ENCODE data around the gene ACTR8. TPM values are rescaled to one million over a fixed set of nuclear protein-coding genes. Genes with fewer than 3 reads are reported as not detected.

The ACTR8 gene
- total RNA-seq, 2 experiments from 2014 or later, result 31.8 to 35.3 TPM

- no peak overlapping the region for H3K4me3 Mint-ChIP-seq
- ATAC-seq (ENCODE audit: low read depth), result no peak
These were observed 31.1 kb downstream of the ACTR8 start for GRCh38 chr3:53850895-53851294.

GRCh38 chr3:53849916-53850315 is 32.0 kb downstream of the ACTR8 start:
- H3K27me3 Mint-ChIP-seq, result peaks cover 37% of the 10 kb centered on the region
- no peak overlapping the region for H3K27ac Mint-ChIP-seq
- H3K36me3 Mint-ChIP-seq, result no peaks in the 10 kb centered on the region
- POLR2A ChIA-PET, result no interaction called here
- DNase-seq (no peak), ATAC-seq (ENCODE audit: low read depth) (no peak)
- H3K4me3 Mint-ChIP-seq, result no peak overlapping the region
- H3K4me1 Mint-ChIP-seq, result no peaks in the 10 kb centered on the region
- H3K9me3 Mint-ChIP-seq, result no peaks in the 10 kb centered on the region

More at GRCh38 chr3:53850895-53851294, 31.1 kb downstream of the ACTR8 start:
- no peak for DNase-seq
- POLR2A ChIA-PET, result no interaction called here
- H3K4me1 Mint-ChIP-seq, result no peaks in the 10 kb centered on the region
- H3K27me3 Mint-ChIP-seq, result peaks cover 30% of the 10 kb centered on the region
- no peaks in the 10 kb centered on the region for H3K36me3 Mint-ChIP-seq
- H3K27ac Mint-ChIP-seq, result no peak overlapping the region
- no peaks in the 10 kb centered on the region for H3K9me3 Mint-ChIP-seq

DNA sequence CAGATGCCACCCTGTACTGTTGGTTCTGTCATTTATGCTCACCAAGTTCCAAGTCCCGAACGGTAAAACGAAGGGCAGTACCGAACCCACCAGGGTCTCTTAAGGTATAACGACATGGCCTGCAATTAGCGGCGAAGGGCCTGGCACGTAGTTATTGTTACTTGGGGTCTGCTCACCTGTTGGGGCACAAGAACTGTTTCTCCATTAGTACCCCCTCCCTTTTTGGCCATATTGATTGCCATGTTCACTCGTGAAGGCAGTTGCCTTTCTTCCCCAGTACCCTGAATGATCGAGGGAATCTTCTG is 35.1 kb downstream of the ACTR8 start:
- peaks cover 52% of the 10 kb centered on the region for H3K27me3 Mint-ChIP-seq
- H3K27ac Mint-ChIP-seq, result no peak overlapping the region
- no peaks in the 10 kb centered on the region for H3K9me3 Mint-ChIP-seq
- POLR2A ChIA-PET, result no interaction called here
- peak overlapping the region; percentile 50 for H3K4me3 Mint-ChIP-seq
- DNase-seq (no peak), ATAC-seq (ENCODE audit: low read depth) (no peak)
- no peaks in the 10 kb centered on the region for H3K36me3 Mint-ChIP-seq
- H3K4me1 Mint-ChIP-seq, result no peaks in the 10 kb centered on the region

DNA sequence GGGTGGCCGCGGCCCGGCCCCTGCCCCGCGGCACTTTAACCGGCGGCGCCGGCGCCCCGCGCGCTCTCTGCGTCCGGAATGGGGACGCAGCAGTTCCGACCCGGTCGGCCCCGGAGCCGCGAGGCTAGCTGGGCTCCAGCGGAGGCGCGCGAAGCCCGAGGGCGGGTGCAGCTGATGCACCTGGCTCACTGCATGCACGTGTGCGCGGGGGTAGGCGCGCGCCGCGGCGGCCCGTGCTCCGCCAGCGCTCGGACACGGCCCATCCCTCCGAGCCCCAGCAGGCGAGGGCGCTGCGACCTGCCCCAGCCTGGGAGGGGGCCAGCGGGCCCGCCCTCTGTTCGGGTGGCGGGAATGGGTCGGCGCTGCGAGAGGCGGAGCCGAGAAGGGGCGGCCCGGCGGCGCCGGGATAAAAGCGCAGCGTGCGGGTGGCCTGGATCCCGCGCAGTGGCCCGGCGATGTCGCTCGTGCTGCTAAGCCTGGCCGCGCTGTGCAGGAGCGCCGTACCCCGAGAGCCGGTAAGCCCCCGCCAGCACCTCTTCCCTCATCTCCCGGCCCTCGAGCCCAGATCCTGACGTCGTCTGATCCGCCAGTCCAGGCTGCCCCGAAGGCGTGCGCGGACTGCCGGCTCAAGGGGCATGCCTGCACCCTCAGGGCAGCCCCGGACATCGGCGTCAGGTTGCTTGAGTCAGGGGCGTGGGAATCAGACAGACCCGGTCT is 35.7 kb downstream of the ACTR8 start, which contains the start of the genes CHDH and IL17RB:
Gene CHDH, minus strand, starts transcription at position 286 of the 717 bp plus-strand sequence. CDS start 22,411 bp downstream, outside the sequence.
Gene IL17RB, plus strand, starts transcription at position 435 of the 717 bp plus-strand sequence. Its CDS starts 21 bp downstream, at position 456.
- POLR2A ChIA-PET, result no interaction called here
- no peaks in the 10 kb centered on the region for H3K9me3 Mint-ChIP-seq
- H3K27me3 Mint-ChIP-seq, result peaks cover 54% of the 10 kb centered on the region
- peak; percentile 43 for DNase-seq
- no peak within 1 kb of the TSS for H3K27ac Mint-ChIP-seq
- H3K4me1 Mint-ChIP-seq, result no peaks in the 10 kb centered on the region
- peak within 1 kb of the TSS; percentile 50 for H3K4me3 Mint-ChIP-seq
- H3K36me3 Mint-ChIP-seq, result no peaks in the 10 kb centered on the region
- ATAC-seq (ENCODE audit: low read depth), result peak; percentile 55

DNA sequence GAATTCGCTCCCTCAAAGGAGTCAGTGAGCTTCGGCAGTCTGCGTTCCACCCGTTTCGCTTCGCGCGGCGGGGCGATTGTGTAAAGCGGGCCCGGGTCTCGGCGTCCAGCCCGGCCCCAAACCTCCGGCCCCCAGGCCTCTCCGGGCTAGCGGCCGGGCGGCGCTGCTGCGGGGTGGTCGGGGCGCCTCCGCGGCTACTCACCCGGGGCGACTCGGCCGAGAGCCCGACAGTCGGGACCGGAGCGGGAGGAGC is 36.1 kb downstream of the ACTR8 start:
- ATAC-seq (ENCODE audit: low read depth), result peak; percentile 15

DNA sequence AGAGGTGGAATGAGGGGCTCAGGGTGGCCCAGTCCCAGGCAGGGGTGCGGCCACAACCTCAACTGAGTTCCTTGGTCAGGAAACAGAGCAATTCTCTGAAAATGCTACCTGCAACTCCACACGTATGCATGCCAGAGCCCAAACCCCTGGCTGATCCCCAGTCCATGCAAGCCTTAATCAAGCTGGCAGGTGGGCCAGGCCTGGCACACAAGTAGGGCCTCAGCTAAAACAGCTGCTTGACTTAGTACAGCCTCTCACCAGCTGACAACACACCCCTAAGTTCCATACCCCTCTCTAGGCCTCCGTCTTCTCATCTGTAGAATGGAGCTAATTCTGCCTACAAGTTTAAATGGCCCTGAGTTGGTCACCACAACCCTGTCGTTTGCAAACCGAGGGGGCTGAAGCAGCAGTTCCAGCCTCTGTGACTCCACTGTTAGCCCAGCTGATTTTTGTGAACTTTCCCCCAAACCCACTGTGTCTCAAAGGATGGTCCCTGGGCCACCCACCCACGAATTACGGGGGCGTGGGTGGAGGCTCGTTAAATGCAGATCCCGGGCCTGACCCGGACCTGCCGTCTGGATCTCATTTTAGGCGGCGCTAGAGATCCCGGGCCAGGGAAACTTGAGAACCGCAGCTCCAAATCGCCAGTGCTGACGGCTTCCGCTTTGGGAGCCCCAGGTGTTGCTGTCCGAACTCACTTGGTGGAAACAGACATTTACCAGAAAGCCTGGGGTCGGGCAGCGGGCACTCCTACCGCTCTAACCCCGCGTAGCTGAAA is 36.7 kb downstream of the ACTR8 start:
- POLR2A ChIA-PET, result no interaction called here
- no peaks in the 10 kb centered on the region for H3K4me1 Mint-ChIP-seq
- no peaks in the 10 kb centered on the region for H3K36me3 Mint-ChIP-seq
- H3K9me3 Mint-ChIP-seq, result no peaks in the 10 kb centered on the region
- DNase-seq, result no peak
- H3K4me3 Mint-ChIP-seq, result peak overlapping the region; percentile 39
- no peak overlapping the region for H3K27ac Mint-ChIP-seq
- no peak for ATAC-seq (ENCODE audit: low read depth)
- peaks cover 54% of the 10 kb centered on the region for H3K27me3 Mint-ChIP-seq

More for the DNA sequence above, 36.1 kb downstream of the ACTR8 start:
- Mint-ChIP-seq H3K9me3 (no peaks in the 10 kb centered on the region), H3K27ac (no peak overlapping the region), H3K4me3 (peak overlapping the region; percentile 35), H3K27me3 (peaks cover 54% of the 10 kb centered on the region), H3K4me1 (no peaks in the 10 kb centered on the region), H3K36me3 (no peaks in the 10 kb centered on the region)
- peak; percentile 41 for DNase-seq
- POLR2A ChIA-PET, result no interaction called here

DNA sequence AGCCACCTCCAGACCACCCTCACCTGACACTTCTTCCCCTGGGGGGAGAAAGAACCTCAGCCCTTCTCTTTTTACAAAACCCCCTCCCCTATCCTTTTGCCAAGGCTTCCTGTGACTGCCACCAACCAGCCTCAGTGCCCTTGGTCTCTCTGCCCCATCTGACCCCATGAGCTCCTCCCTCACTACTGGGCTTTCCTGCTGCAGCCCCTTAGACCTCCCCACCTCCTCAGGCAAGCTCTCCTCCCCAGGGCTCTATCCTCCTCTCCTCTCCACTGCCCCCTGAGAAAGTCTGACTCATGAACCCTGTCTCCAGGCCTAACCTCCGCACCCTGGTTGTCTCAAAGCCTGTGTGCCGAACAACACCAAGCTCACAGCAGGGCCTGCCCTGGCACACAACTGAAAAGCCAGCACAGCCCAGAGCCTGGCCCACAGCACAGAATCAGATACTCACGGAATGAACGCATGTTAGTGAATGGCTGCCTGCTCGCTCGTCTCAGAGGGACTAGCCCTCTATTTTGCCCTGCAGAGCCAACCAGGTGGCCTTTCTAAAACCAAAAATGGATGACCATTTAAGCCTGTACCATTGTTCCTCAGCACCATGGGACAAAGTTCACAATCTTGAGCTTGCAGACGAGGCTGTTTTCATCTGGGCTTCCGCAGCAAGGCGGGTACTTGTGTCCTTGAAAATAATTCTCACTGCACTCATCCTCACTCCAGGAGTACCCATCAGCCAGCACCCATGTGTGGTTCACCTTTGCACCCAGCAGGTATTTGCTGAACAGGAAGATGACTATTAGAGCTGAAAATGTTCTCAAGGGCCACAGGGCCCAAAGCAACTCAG is 37.5 kb downstream of the ACTR8 start:
- no peaks in the 10 kb centered on the region for H3K36me3 Mint-ChIP-seq
- ATAC-seq (ENCODE audit: low read depth), result no peak
- H3K4me3 Mint-ChIP-seq, result no peak overlapping the region
- H3K27me3 Mint-ChIP-seq, result peaks cover 54% of the 10 kb centered on the region
- no peak for DNase-seq
- no peaks in the 10 kb centered on the region for H3K4me1 Mint-ChIP-seq
- H3K9me3 Mint-ChIP-seq, result no peaks in the 10 kb centered on the region
- no peak overlapping the region for H3K27ac Mint-ChIP-seq
- POLR2A ChIA-PET, result no interaction called here

- H3K27ac Mint-ChIP-seq, result no peak overlapping the region
- no peaks in the 10 kb centered on the region for H3K4me1 Mint-ChIP-seq
- ATAC-seq (ENCODE audit: low read depth) (no peak), DNase-seq (no peak)
- peaks cover 45% of the 10 kb centered on the region for H3K27me3 Mint-ChIP-seq
- no peaks in the 10 kb centered on the region for H3K36me3 Mint-ChIP-seq
- H3K9me3 Mint-ChIP-seq, result no peaks in the 10 kb centered on the region
- H3K4me3 Mint-ChIP-seq, result no peak overlapping the region
- POLR2A ChIA-PET, result interaction anchor here (0.5 kb wide), 1 partner anchor 192 kb away, joined by 3 read pairs; no protein-coding TSS in a partner anchor
These were observed 38.5 kb downstream of the ACTR8 start for GRCh38 chr3:53843195-53844177.

DNA sequence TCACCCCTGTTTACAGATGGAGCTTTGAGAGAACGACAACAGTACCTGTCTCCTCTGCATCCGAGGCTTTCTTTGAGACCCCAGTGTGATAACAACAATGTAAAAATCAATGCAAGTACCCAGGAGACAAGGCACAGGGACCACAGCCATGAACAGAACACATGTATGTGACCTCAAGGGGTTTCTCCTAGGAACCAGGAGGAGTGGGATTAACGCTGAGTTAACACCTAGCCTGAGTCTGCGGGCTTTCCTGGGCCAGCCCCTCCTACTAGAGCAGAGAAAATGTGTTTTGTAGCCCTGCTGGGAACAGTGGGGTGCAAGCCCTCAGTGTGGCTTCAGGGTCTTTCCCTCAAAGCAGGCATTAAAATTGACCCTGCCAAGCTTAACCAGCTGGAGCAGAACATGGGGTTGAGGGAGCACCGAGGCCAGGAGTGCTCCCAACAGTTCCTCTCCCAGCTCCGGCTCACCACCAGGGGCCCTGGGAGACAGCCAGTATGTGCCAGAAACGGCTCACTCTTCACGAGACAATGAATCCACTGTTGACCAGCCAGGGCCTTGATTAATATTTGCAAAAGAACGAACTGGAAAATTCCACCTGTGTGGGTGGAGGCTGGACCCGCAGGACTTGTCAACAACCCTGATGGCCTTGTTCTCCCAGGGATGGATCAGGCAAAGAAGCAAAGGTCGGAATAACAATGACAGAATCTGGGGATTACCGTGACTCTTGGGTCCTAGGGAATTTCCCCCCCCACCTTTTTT is 39.3 kb downstream of the ACTR8 start:
- no peak overlapping the region for H3K27ac Mint-ChIP-seq
- H3K4me3 Mint-ChIP-seq, result no peak overlapping the region
- no peaks in the 10 kb centered on the region for H3K9me3 Mint-ChIP-seq
- H3K27me3 Mint-ChIP-seq, result peaks cover 37% of the 10 kb centered on the region
- no peak for ATAC-seq (ENCODE audit: low read depth)
- POLR2A ChIA-PET, result interaction anchor here (0.5 kb wide), 1 partner anchor 191 kb away, joined by 3 read pairs; no protein-coding TSS in a partner anchor
- no peaks in the 10 kb centered on the region for H3K36me3 Mint-ChIP-seq
- no peak for DNase-seq
- H3K4me1 Mint-ChIP-seq, result no peaks in the 10 kb centered on the region

DNA sequence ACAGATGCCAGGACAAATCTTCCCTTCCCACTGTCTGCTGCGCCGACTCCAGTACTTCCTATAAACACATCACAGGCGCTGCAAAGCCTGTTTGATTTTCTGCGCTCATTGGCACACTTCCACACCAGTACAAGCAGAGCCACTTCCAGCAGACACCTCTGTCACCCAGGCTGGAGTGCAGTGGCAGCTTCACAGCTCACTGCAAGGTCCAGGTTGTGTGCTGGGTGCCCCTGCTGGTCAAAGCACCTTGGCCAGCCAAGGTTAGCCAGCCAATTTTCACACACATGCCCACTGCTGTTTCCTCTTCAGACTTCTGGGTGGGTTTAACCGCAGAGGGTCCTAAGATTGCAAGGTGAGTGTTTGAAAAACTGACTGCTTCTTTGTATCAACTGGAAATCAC is 40.7 kb downstream of the ACTR8 start:
- Mint-ChIP-seq H3K9me3 (no peaks in the 10 kb centered on the region), H3K27me3 (peaks cover 24% of the 10 kb centered on the region), H3K4me1 (no peaks in the 10 kb centered on the region), H3K4me3 (no peak overlapping the region), H3K27ac (no peak overlapping the region), H3K36me3 (no peaks in the 10 kb centered on the region)
- ATAC-seq (ENCODE audit: low read depth) (no peak), DNase-seq (no peak)
- POLR2A ChIA-PET, result no interaction called here

DNA sequence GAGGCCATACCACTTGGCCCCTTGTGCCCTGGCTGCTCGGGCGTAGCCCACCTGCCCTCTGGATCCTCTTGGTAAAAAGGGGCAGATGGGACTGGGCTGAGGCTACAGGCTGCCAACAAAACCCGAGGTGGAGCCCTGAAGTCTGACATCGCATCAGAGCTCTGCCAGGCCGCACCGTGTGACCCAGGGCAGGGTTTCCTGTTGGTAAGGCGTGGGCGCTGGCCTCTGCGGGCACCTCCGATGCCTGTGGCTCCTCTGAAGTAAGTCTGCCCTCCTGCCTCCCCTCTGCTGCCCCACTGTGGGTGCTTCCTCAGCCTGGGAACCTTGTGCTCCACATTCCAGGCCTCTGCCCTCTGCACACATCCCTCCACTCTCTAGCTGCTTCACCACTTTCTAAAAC is 44.6 kb downstream of the ACTR8 start:
- H3K9me3 Mint-ChIP-seq, result no peaks in the 10 kb centered on the region
- H3K4me3 Mint-ChIP-seq, result no peak overlapping the region
- DNase-seq, result no peak
- H3K36me3 Mint-ChIP-seq, result no peaks in the 10 kb centered on the region
- POLR2A ChIA-PET, result no interaction called here
- H3K27ac Mint-ChIP-seq, result no peak overlapping the region
- no peak for ATAC-seq (ENCODE audit: low read depth)
- peaks cover 4% of the 10 kb centered on the region for H3K27me3 Mint-ChIP-seq
- no peaks in the 10 kb centered on the region for H3K4me1 Mint-ChIP-seq
